Immature natural killer cell (primary cell): Measurements from ENCODE around the gene WDR83. TPM values are rescaled to one million over a fixed set of nuclear protein-coding genes. Genes with fewer than 3 reads are reported as not detected.
"Not testable (repeated sequence)": the region's sequence is repeated elsewhere in the genome, so short reads cannot be mapped to it uniquely, and the experiment has no call there.

Experiments
- DNase-seq, 3 donors: peaks; one replicate each; pipeline ENCODE4 v3.0.0; 2022; ENCODE audit warnings: mixed read lengths in 1 of 3
- H3K27ac Mint-ChIP-seq, 6 donors: one replicate each; pipeline ENCODE4 v1.8.0; 2020; ENCODE audit warnings: mixed read lengths in 6 of 6, mild to moderate bottlenecking in 5 of 6, inconsistent platforms in 4 of 6, moderate library complexity in 3 of 6
- H3K27me3 Mint-ChIP-seq, 3 donors: one replicate each; pipeline ENCODE4 v1.8.0; 2020 to 2021; ENCODE audit warnings: low read depth in 3 of 3, mild to moderate bottlenecking in 3 of 3, mixed read lengths in 3 of 3, moderate library complexity in 3 of 3, inconsistent platforms in 1 of 3
- H3K36me3 Mint-ChIP-seq, 3 donors: one replicate each; pipeline ENCODE4 v1.8.0; 2020; ENCODE audit warnings: mixed read lengths in 3 of 3, inconsistent platforms in 2 of 3, mild to moderate bottlenecking in 2 of 3
- H3K4me1 Mint-ChIP-seq, 2 donors: one replicate each; pipeline ENCODE4 v1.8.0; 2020; ENCODE audit warnings: inconsistent platforms in 2 of 2, mild to moderate bottlenecking in 2 of 2, mixed read lengths in 2 of 2, moderate library complexity in 1 of 2
- H3K4me3 Mint-ChIP-seq, 5 donors: one replicate each; pipeline ENCODE4 v1.8.0; 2020; ENCODE audit warnings: mild to moderate bottlenecking in 5 of 5, mixed read lengths in 5 of 5, inconsistent platforms in 3 of 5, moderate library complexity in 3 of 5
- H3K9me3 Mint-ChIP-seq, 6 donors: one replicate each; pipeline ENCODE4 v1.8.0; 2020; ENCODE audit warnings: mild to moderate bottlenecking in 6 of 6, mixed read lengths in 6 of 6, inconsistent platforms in 4 of 6, moderate library complexity in 3 of 6
- polyA plus RNA-seq, 3 donors: library from polyadenylated mRNA; unstranded; fragments of 300-500 nt; fragmentation: Illumina TruSeq; gene quantifications; one replicate each; pipeline ENCODE4 v1.2.3, GENCODE V29; 2021

The WDR83 gene
- polyA plus RNA-seq, 3 donors from 2014 or later = 19.9 to 30.1 (median 23.2) TPM

DNA sequence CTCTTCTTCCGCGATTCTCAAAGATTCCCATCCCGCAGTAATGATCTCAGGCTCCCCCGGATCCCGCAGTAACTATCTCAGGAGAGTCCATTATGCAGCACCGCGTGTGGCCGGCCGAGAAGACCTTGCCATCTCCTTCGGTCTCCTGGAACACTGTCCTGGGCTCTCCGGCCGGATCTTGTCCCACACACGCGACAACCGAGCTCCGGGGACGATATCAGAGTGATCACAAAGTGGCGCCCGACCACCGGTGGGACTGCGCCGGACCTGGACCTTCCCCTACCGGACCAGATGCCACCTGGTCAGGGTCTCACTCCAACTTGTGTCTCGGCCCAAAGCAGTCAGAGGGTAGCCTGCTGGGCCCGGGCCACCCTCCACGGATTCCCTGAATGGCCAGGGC is 24.1 kb upstream of the WDR83 start:
- H3K9me3 Mint-ChIP-seq = no peaks in the 10 kb centered on the region
- no peak for DNase-seq
- peaks cover 0 to 9% (median 2%) of the 10 kb centered on the region in 3 donors for H3K27me3 Mint-ChIP-seq
- no peak overlapping the region for H3K27ac Mint-ChIP-seq
- no peaks in the 10 kb centered on the region for H3K36me3 Mint-ChIP-seq
- peaks cover 8 to 12% of the 10 kb centered on the region in 2 donors for H3K4me1 Mint-ChIP-seq
- no peak overlapping the region for H3K4me3 Mint-ChIP-seq

DNA sequence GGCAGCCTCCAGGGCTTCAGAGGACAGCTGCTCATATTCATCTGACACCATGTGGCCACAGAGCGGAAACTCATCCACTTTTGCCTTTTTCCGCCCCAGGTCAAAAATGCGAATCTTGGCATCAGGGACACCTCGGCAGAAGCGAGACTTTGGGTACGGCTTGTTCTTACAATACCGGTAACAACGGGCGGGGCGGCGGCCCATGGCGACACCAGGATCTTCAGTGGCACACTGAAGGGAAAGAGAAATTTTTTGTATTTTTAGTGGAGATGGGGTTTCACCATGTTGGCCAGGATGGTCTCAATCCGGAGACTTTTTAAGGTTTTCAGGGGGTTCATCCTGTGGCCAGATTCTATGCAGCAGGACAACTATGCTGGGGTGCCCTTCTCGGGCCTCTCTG is 22.9 kb upstream of the WDR83 start:
- not testable (repeated sequence) for H3K36me3 Mint-ChIP-seq, DNase-seq, H3K9me3 Mint-ChIP-seq, H3K27me3 Mint-ChIP-seq, H3K27ac Mint-ChIP-seq, H3K4me3 Mint-ChIP-seq
- H3K4me1 Mint-ChIP-seq = peaks cover 8 to 20% of the 10 kb centered on the region in 2 donors

DNA sequence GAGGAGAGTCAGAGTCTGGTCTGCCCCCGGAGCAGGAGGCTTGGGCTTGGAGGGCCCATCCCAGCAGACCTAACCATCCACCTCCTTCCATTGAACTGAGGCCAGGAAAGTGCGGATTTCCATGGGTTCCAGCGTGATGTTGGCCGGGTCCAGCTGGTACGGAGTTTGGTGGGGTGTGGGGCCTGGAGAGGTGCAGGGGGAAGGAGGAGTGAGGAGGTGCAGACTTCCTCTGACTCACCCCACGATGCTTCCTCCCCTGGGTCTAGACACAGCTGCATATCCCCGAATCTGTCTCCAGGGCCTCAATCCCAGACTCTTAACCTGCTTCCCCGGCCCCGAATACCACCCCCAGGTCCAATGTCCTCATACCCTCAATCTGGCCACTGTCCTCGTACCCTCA is 20.1 kb upstream of the WDR83 start:
- H3K9me3 Mint-ChIP-seq = no peaks in the 10 kb centered on the region
- peak overlapping the region in 2 of 6 donors; percentile 1 to 12 for H3K27ac Mint-ChIP-seq
- H3K4me1 Mint-ChIP-seq = peaks cover 0 to 10% of the 10 kb centered on the region in 2 donors
- peaks cover under 1 to 6% (median under 1%) of the 10 kb centered on the region in 3 donors for H3K36me3 Mint-ChIP-seq
- peak overlapping the region in 1 of 5 donors; percentile 40 for H3K4me3 Mint-ChIP-seq
- no peak for DNase-seq
- H3K27me3 Mint-ChIP-seq = peaks cover 0 to 4% (median 2%) of the 10 kb centered on the region in 3 donors

DNA sequence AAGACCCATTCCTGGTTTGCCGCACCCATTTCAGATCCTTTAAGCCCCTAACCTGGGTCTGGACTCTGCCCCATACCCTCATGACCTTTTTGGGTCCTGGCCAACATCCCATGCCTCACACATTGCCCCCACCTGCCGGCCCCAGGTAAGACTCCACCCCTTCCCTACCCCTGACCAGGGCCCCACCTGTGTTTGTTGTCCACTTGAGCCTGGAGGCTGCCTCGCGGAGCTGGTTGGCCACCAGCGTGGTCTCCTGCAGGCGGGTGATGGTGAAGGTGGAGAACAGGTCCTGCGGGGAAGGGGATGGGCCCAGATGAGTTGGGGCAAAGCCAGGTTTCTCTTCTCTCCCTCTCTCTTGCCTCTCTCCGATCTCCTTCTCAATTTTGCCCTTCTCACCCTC is 19.6 kb upstream of the WDR83 start:
- peaks cover 0 to 10% of the 10 kb centered on the region in 2 donors for H3K4me1 Mint-ChIP-seq

DNA sequence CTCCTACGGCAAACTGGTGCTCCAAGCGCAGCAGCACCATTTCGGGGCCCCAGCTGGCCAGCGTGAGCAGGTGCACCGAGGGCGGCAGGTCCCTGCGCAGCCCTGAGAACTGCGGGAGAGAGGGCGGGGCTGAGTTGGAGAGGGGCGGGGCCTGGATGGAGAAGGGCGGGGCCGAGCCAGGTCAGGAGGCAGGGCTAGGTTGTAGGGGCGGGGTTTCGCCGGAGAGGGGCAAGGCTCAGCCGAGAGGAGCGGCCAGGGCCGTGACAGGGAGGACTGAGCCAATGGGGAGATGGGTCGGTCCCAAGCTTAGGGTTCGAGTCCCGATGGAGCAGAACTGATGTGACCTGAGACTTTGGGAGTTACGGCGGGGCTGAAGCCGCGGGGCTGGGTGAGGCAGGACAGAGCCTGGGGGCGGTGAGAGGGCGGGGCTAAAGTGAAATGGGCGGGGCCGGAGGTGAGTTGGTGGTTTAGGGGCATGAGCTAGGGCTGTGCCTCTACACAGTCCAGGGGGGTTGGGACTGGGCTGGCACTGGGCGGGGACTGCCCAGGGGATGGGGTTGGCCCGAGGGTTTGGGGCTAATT is 19.0 kb upstream of the WDR83 start:
- Mint-ChIP-seq H3K4me3 (peak overlapping the region in 2 of 5 donors; percentile 59 to 72), H3K36me3 (peaks cover 4 to 9% (median 5%) of the 10 kb centered on the region in 3 donors), H3K4me1 (peaks cover 0 to 10% of the 10 kb centered on the region in 2 donors), H3K27ac (peak overlapping the region in 1 of 6 donors; percentile 50), H3K9me3 (no peaks in the 10 kb centered on the region), H3K27me3 (peaks cover 0 to 4% (median 2%) of the 10 kb centered on the region in 3 donors)
- DNase-seq = peak; percentile 46 to 50 (median 48)

More for the DNA sequence above, 19.6 kb upstream of the WDR83 start:
- peaks cover 0 to 4% (median 2%) of the 10 kb centered on the region in 3 donors for H3K27me3 Mint-ChIP-seq
- no peaks in the 10 kb centered on the region for H3K9me3 Mint-ChIP-seq
- no peak overlapping the region for H3K27ac Mint-ChIP-seq
- peaks cover 4 to 9% (median 5%) of the 10 kb centered on the region in 3 donors for H3K36me3 Mint-ChIP-seq
- DNase-seq = no peak
- H3K4me3 Mint-ChIP-seq = peak overlapping the region in 2 of 5 donors; percentile 24 to 40

DNA sequence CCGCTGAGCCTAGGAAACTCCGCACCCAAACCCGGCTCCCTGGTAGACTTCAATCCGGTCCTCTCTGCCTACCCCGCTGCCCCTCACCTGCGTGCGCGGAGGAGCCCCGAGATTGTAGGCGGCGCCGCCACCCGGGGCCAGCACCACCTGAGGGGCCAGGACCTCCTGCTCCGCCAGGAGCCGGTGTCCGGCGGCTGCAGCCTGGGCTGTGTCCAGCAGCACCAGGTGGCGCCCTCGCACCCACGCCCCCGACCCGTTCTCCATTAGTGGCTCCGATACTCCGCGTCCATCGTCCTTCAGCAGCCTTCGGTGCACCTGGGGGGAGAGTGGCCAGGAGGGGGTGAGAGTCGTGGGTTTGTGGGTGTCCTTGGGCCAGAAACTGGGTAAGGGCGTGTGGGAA is 18.5 kb upstream of the WDR83 start:
- H3K4me3 Mint-ChIP-seq = peak overlapping the region in 1 of 5 donors; percentile 46
- DNase-seq = no peak
- no peak overlapping the region for H3K27ac Mint-ChIP-seq
- H3K4me1 Mint-ChIP-seq = peaks cover 0 to 10% of the 10 kb centered on the region in 2 donors
- peaks cover 4 to 9% (median 5%) of the 10 kb centered on the region in 3 donors for H3K36me3 Mint-ChIP-seq
- peaks cover 0 to 4% (median 2%) of the 10 kb centered on the region in 3 donors for H3K27me3 Mint-ChIP-seq
- no peaks in the 10 kb centered on the region for H3K9me3 Mint-ChIP-seq

DNA sequence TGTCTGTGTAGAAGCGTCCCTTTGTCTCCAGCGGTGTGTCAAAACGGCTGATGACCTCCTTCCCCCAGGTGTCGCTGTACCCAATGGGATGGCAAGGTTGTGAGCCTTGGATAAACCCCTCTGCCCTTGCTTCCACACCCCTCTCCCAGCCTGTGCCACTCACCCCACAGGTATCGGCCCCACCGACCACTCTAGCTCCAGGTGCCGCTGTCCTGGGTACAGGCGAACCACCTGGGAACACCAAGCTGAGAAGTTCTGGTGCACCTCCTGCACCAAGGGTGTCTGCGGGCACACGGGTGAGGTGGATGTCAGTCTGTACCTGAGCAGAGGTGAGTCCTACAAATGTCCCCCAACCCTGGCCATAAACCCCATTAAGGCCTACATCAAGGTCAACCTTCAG is 16.7 kb upstream of the WDR83 start:
- Mint-ChIP-seq H3K36me3 (peaks cover 4 to 9% (median 5%) of the 10 kb centered on the region in 3 donors), H3K27me3 (peaks cover 0 to 4% (median 2%) of the 10 kb centered on the region in 3 donors), H3K4me3 (no peak overlapping the region), H3K4me1 (peaks cover 0 to 10% of the 10 kb centered on the region in 2 donors), H3K27ac (no peak overlapping the region), H3K9me3 (no peaks in the 10 kb centered on the region)
- no peak for DNase-seq

DNA sequence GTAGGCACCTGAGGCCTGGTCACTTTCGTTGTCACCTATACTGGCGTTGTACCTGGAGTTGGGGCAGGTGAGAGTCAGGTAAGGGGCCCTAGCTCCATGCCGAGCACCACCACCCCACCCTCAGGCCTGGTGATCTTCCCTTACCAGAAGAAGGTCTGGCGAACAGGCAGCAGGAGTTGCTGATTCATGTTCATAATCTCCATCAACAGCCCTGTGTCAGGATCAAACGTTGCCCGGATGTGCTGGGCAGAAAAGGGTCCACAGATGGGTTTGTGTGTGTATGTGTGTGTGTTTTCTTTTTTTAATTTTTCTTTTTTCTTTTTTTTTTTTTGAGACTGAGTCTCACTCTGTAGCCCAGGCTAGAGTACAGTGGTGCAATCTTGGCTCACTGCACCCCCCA is 14.4 kb upstream of the WDR83 start:
- Mint-ChIP-seq H3K27ac (no peak overlapping the region), H3K4me1 (peaks cover 0 to 8% of the 10 kb centered on the region in 2 donors), H3K9me3 (no peaks in the 10 kb centered on the region), H3K27me3 (peaks cover 0 to 2% (median 0%) of the 10 kb centered on the region in 3 donors), H3K36me3 (peaks cover 10 to 21% (median 17%) of the 10 kb centered on the region in 3 donors), H3K4me3 (no peak overlapping the region)
- DNase-seq = no peak

DNA sequence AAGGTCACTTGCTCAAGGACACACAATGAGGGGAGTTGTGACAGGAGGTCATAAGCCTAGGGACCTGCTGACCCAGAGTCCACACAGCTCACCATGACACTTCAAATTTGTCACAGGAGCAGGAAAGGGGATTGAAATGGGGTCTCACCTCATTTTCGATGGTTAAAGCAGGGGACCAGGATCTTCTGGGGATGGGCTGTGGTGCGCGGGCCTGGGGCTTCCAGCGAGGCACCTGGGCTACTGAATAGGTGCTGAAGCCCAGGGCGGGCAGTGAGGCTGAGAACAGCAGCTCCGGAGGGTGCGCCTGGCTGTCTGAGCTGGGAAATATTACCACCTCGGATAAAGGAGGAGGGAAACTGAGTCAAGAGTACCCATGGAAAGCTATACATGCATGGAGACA is 11.1 kb upstream of the WDR83 start:
- DNase-seq = no peak
- no peak overlapping the region for H3K4me3 Mint-ChIP-seq
- no peaks in the 10 kb centered on the region for H3K4me1 Mint-ChIP-seq
- H3K27ac Mint-ChIP-seq = peak overlapping the region in 1 of 6 donors; percentile 7
- peaks cover 0 to 4% (median 0%) of the 10 kb centered on the region in 3 donors for H3K27me3 Mint-ChIP-seq
- no peaks in the 10 kb centered on the region for H3K9me3 Mint-ChIP-seq
- H3K36me3 Mint-ChIP-seq = peaks cover 15 to 28% (median 25%) of the 10 kb centered on the region in 3 donors

DNA sequence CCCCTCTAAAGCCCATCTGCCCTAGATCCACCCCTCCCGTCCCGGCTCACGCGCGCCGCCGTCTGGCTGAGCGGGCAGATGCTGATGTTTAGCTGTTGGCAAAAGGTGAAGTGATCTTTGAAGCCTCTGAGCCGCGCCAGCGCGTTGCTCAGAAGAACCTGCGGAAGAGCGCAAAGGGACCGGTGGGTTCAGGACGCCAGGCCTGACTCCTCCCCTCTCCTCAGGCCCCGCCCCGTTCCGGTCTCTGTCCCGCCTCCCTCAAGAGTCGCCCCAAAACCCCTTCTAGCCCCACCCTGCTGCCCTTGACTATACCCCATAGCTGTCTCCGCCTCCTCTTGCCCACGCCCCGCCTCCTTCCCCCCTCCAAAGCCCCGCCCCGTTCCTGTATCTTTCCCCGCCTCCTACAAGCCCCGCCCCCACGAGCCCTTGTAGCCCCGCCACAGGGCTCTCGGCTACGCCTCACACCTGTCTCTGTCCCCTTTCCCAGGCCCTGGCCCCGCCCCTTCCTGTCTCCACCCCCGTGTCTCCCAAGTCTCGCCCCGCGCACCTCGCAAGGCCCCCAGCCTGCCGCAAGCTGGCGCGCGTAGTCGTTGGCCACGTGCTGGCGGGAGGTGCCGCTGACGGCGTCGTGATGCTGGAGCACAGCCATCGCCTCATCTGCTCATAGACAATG is 9.6 kb upstream of the WDR83 start:
- Mint-ChIP-seq H3K36me3 (peaks cover 10 to 26% (median 21%) of the 10 kb centered on the region in 3 donors), H3K9me3 (no peaks in the 10 kb centered on the region), H3K4me3 (no peak overlapping the region), H3K27ac (no peak overlapping the region), H3K4me1 (no peaks in the 10 kb centered on the region), H3K27me3 (peaks cover 0 to 4% (median 0%) of the 10 kb centered on the region in 3 donors)
- DNase-seq = no peak

DNA sequence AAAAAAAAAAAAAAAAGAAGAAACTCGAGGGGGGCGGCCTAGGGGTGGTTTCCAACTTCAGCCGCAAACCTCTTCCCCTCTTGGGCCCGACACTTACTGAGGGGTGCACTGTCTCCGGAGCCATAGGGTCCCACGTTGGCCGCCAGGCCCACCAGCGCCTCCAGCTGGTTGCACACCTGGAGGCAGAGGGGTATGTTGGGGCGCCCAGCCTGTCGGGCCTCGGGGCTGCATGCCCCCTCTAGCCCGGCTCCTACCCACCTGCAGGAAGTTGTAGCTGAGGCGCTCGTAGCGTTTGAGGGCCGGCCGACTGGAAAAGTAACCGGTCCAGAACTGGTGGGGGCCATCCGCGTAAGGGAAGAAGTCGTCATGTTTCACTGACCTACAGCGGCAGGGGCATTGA is 8.6 kb upstream of the WDR83 start:
- no peaks in the 10 kb centered on the region for H3K4me1 Mint-ChIP-seq
- H3K36me3 Mint-ChIP-seq = peaks cover 10 to 27% (median 23%) of the 10 kb centered on the region in 3 donors
- H3K9me3 Mint-ChIP-seq = no peaks in the 10 kb centered on the region

DNA sequence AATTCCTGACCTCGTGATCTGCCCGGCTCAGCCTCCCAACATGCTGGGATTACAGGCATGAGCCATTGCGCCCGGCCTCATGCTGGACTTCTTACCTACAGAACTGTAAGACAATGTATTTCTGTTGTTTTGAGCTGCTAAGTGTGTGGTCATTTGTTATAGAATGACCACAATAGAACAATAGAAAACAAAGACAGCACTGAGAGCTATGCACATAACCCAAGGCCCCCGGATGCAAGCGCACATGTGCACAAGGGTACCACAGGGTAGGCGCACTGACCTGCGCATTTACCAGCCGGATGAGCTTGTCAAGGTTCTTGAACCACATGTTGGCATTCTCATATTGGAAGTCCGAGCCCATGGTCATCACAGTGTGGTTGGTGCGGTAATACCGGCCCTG is 5.6 kb upstream of the WDR83 start:
- peaks cover 5 to 21% (median 16%) of the 10 kb centered on the region in 3 donors for H3K36me3 Mint-ChIP-seq
- DNase-seq = no peak
- H3K4me3 Mint-ChIP-seq = no peak overlapping the region
- no peaks in the 10 kb centered on the region for H3K9me3 Mint-ChIP-seq
- no peak overlapping the region for H3K27ac Mint-ChIP-seq
- H3K27me3 Mint-ChIP-seq = peaks cover 0 to 6% (median 0%) of the 10 kb centered on the region in 3 donors
- H3K4me1 Mint-ChIP-seq = peaks cover 15 to 20% of the 10 kb centered on the region in 2 donors

More for the DNA sequence above, 8.6 kb upstream of the WDR83 start:
- Mint-ChIP-seq H3K4me3 (no peak overlapping the region), H3K27me3 (peaks cover 0 to 6% (median 0%) of the 10 kb centered on the region in 3 donors), H3K27ac (no peak overlapping the region)
- no peak for DNase-seq

DNA sequence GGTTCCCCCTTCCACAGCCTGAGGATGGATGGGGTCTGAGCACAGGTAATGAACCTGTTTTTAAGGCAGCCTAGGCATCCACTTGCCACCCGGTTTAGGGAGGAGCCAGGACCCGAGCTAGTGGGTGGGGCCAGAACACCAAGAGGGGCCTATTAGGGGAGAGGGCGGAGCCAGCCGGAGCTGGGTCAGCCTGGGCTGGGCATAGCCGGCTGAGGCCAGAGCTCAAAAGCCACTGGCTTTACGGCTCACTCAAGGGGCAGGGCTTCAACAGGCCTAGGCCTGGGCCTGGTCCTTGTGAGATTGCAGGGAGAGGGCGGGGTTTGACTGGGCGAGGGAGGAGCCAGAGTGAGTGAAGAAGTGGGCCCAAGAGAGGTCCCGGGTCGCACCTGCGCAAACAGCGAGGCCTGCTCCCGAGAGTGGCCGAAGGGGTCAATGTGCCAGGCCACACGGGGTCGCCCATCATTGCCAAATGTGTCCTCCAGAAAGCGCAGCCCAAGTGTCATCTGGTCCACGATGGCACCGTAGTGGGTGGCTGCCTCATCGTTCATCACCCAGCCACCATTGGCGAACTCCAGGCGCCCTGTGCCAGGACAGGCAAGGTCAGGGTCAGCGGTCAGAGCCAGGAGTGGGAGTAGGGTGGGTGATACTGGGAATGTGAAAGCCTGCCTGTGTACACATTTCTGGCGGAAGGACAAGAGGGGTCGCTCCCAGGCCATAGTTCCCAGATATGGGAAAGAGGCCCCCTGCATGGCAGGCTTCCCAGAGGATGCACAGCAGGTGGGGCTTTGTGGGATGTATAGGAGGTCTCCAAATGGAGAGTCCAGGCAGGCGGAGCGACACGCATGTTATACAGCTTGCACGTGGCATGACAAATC is 2.0 kb upstream of the WDR83 start:
- no peak for DNase-seq
- peaks cover 6 to 14% (median 7%) of the 10 kb centered on the region in 3 donors for H3K27me3 Mint-ChIP-seq
- no peaks in the 10 kb centered on the region for H3K9me3 Mint-ChIP-seq
- H3K4me3 Mint-ChIP-seq = peak overlapping the region; percentile 52 to 99 (median 94)
- peaks cover 44 to 52% of the 10 kb centered on the region in 2 donors for H3K4me1 Mint-ChIP-seq
- H3K27ac Mint-ChIP-seq = peak overlapping the region; percentile 62 to 97 (median 90)
- H3K36me3 Mint-ChIP-seq = peaks cover 3 to 18% (median 12%) of the 10 kb centered on the region in 3 donors
